Activated T-helper 17 cell treated with anti-CD3 and anti-CD28 coated beads, Interleukin-2, amount 50 U/mL, for 72 hours (primary cell): ENCODE measurements around the gene PAPPA2. TPM values are rescaled to one million over a fixed set of nuclear protein-coding genes. Genes with fewer than 3 reads are reported as not detected.
"Not testable (repeated sequence)": the region's sequence is repeated elsewhere in the genome, so short reads cannot be mapped to it uniquely, and the experiment has no call there.

Experiments used
- ATAC-seq: fragments of 150-1000 bp; cut with Tn5 transposase; replicated peaks from 2 replicates; pipeline ENCODE4 v1.10.0; 2021; ENCODE audit warnings: mild to moderate bottlenecking, moderate library complexity
- H3K27ac Mint-ChIP-seq: one replicate; pipeline ENCODE4 v1.8.0; 2022; ENCODE audit warnings: mixed read lengths
- H3K27me3 Mint-ChIP-seq: one replicate; pipeline ENCODE4 v1.8.0; 2022; ENCODE audit warnings: mixed read lengths
- H3K36me3 Mint-ChIP-seq: one replicate; pipeline ENCODE4 v1.8.0; 2022; ENCODE audit warnings: low read depth, mild to moderate bottlenecking, mixed read lengths
- H3K4me1 Mint-ChIP-seq: one replicate; pipeline ENCODE4 v1.8.0; 2022; ENCODE audit warnings: mixed read lengths
- H3K4me3 Mint-ChIP-seq: one replicate; pipeline ENCODE4 v1.8.0; 2022; ENCODE audit warnings: mild to moderate bottlenecking, mixed read lengths
- H3K9me3 Mint-ChIP-seq: one replicate; pipeline ENCODE4 v1.8.0; 2022; ENCODE audit warnings: mixed read lengths
- total RNA-seq, 2 donors: library from RNA; stranded (reverse); gene quantifications; one replicate each; pipeline ENCODE4 v1.2.3, GENCODE V29; 2022

PAPPA2 gene
- total RNA-seq, 2 donors from 2014 or later, result 0.17 to 0.19 TPM

DNA sequence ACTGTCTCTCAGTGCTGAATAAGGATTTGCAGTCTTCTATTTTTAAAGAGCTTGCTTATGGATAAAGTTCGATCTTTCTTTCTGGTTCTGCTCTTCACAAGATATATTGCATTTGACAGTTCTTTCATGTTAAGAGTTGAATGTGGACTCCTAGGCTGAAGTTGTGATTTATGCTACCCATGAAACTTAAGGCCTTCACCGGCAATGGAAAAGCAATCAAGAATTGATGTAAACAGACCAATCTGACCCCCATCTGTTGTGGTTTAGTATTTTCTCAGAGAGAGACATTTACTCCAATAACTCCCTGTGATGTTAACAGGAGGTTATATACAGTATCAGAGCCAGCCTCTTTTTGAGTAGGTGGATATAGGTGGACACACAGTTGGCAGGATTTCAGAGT lies 165.8 kb downstream of the PAPPA2 start:
- no peak overlapping the region for H3K27ac Mint-ChIP-seq
- H3K4me1 Mint-ChIP-seq, result no peaks in the 10 kb centered on the region
- no peak for ATAC-seq
- no peaks in the 10 kb centered on the region for H3K36me3 Mint-ChIP-seq
- no peak overlapping the region for H3K4me3 Mint-ChIP-seq
- H3K9me3 Mint-ChIP-seq, result peaks cover 8% of the 10 kb centered on the region
- H3K27me3 Mint-ChIP-seq, result peaks cover 4% of the 10 kb centered on the region

DNA sequence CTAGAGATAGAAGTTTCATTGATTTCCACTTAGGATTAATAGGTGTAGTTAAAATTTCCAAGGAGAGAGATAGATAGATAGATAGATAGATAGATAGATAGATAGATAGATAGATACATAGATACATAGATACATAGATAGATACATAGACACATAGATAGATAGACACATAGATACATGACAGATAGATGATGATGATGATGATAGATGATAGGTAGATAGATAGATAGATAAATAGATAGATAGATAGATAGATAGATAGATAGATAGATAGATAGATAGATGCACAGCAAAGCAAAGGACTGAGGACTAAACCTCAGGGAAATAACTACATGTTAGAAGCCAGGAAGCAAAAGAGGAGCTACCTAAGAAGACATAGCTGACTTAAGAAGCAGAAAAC lies 171.8 kb downstream of the PAPPA2 start:
- H3K36me3 Mint-ChIP-seq, H3K27me3 Mint-ChIP-seq, H3K4me3 Mint-ChIP-seq, H3K9me3 Mint-ChIP-seq, H3K27ac Mint-ChIP-seq, H3K4me1 Mint-ChIP-seq, ATAC-seq: not testable (repeated sequence)

DNA sequence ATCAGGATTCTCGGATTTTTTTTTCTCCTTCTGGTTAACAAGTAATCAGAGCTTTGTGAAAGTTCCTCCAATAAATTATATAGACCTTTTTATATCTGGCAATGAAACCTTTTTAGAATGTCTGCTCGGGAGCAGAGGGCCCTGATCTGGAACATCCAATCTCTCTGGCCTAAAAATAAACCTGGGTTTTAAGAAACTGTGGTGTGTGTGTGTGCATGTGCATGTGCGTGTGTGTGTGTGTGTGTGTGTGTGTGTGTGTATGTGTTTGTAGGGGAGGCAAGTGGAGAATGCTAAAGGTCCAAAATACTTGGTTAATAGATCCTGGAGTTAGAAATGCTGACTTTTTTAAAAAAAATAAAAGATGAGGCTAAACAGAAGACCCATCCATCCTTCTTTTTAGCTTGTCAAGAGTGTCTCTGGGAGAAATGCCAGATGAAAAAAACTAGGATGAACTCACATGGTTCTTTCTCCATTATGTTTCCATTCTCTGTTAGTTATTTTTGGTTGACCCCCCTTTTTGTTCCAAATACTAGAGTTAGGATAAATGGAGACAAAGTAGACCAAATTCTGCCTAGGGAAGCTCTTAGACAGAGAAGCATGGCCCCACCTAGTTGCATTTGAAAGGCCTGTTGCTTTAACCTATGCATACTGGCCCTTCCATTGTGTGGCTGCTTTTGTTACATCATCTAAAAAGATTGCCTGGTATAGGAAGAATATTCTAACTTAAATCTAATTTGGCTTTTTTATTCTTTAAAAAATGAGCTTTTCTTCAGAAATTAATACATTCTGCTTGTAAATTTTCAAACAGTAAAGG lies 175.9 kb downstream of the PAPPA2 start:
- no peaks in the 10 kb centered on the region for H3K27me3 Mint-ChIP-seq
- no peak for ATAC-seq
- H3K27ac Mint-ChIP-seq, result no peak overlapping the region
- H3K9me3 Mint-ChIP-seq, result peaks cover 7% of the 10 kb centered on the region
- no peaks in the 10 kb centered on the region for H3K4me1 Mint-ChIP-seq
- no peaks in the 10 kb centered on the region for H3K36me3 Mint-ChIP-seq
- no peak overlapping the region for H3K4me3 Mint-ChIP-seq

DNA sequence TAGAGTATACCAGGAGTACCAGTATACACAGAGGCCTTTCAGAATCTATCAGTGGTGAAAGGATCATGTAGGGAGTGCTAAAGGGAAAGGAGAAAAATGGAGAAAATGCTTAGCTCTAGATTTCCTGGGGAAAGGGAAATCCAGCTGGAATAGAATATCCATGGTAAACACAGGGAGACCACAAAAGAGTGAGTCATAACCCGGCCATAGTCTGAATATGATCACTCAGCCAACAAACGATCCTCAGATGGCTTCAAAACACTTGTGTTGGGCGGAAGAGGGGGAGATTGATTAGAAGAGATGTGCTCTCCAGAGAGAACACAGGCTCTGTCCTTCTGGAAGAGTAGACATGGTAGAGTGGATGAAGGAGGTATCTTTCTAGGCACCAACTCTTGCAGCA lies 180.6 kb downstream of the PAPPA2 start:
- Mint-ChIP-seq H3K4me3 (no peak overlapping the region), H3K9me3 (peaks cover 8% of the 10 kb centered on the region), H3K27me3 (no peaks in the 10 kb centered on the region), H3K27ac (no peak overlapping the region), H3K4me1 (no peaks in the 10 kb centered on the region), H3K36me3 (no peaks in the 10 kb centered on the region)
- ATAC-seq, result no peak

DNA sequence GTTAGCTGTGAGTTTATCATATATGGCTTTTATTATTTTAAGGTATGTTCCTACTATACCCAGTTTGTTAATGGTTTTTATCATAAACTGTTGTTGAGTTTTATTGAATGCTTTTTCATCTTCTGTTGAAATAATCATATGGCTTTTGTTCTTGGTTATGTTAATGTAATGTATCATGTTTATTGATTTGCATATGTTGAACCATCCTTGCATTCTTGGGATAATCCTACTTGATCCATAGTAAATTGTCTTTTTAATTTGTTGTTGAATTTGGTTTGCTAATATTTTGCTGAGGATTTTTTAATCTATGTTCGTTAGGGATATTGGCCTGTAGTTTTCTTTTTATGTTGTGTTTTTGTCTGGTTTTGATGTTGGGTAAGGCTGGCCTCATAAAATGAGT lies 185.6 kb downstream of the PAPPA2 start:
- H3K27ac Mint-ChIP-seq, result no peak overlapping the region
- no peaks in the 10 kb centered on the region for H3K27me3 Mint-ChIP-seq
- H3K9me3 Mint-ChIP-seq, result peaks cover 23% of the 10 kb centered on the region
- H3K4me1 Mint-ChIP-seq, result no peaks in the 10 kb centered on the region
- no peak for ATAC-seq
- H3K36me3 Mint-ChIP-seq, result no peaks in the 10 kb centered on the region
- H3K4me3 Mint-ChIP-seq, result no peak overlapping the region

DNA sequence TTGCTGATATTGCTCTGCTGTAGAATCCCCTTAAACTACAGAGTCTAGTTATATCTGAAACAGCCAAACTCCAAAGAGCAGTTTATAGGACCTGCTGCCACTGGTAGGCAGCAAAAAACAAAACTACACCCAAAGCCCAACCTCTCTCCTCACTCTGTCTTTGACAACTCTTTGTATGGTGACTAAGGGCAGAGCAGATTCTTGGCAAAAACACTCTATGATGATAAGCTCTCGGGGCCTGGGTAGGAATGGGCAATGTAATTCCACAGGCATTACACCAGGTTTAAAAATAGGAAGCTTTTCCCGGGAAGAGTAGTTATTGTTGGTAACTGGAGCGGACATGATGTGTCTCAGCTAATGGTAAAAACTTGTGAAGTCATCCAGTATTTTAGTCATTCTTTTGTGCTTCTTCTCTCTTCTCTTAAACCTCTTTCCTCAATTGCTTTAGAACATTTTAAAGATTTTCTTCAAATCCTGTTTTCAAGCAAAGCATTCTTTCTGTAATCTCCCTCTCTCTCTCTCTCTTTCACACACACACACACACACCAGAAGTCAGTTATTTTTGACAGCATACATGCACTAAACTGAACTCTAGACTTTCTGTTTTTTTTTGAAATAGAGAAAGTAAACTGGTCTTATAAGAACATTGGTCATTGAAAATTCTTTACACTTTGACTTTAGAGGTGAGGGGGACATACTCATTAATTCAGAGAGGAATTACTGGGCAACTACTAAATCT lies 193.5 kb downstream of the PAPPA2 start:
- H3K4me3 Mint-ChIP-seq, result no peak overlapping the region
- peaks cover 22% of the 10 kb centered on the region for H3K9me3 Mint-ChIP-seq
- peaks cover 6% of the 10 kb centered on the region for H3K27me3 Mint-ChIP-seq
- ATAC-seq, result no peak
- no peak overlapping the region for H3K27ac Mint-ChIP-seq
- H3K36me3 Mint-ChIP-seq, result no peaks in the 10 kb centered on the region
- H3K4me1 Mint-ChIP-seq, result no peaks in the 10 kb centered on the region

DNA sequence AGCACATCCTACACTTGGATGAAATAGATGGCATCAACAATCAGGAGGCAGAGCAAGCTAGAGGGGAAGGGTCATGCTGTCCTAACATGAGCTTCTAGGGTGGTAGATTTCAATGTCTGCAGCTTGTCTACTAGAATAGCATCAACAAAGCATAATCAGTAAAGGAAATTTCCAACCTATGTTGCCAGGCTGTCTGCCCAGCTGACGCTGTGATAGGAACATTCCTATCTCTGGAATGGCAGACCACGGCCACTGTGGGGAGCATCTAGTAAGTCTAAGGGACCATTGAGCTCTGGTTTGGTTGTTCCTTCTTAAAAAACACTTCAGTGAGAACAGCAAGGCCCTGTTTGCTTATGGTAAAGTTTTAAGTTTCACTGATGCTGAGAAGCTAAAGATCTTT lies 206.8 kb downstream of the PAPPA2 start:
- H3K4me3 Mint-ChIP-seq, result no peak overlapping the region
- H3K4me1 Mint-ChIP-seq, result no peaks in the 10 kb centered on the region
- no peaks in the 10 kb centered on the region for H3K9me3 Mint-ChIP-seq
- H3K27me3 Mint-ChIP-seq, result peaks cover 4% of the 10 kb centered on the region
- ATAC-seq, result no peak
- no peak overlapping the region for H3K27ac Mint-ChIP-seq
- H3K36me3 Mint-ChIP-seq, result no peaks in the 10 kb centered on the region

DNA sequence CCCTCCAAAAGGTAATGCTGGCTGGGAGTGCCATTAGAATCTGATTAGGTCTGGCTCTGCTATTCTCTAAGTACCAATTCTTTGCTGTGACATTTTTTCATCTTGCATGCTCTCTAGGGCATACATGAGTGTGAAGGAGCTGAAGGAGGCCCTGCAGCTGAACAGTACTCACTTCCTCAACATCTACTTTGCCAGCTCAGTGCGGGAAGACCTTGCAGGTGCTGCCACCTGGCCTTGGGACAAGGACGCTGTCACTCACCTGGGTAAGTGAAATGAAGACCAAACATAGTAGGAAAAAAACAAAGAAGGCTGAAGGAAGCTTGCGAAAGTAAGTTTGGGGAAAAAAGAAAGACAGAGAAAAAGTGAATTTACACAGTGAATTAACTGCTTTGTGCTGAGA lies 207.9 kb downstream of the PAPPA2 start:
- Mint-ChIP-seq H3K27me3 (peaks cover 4% of the 10 kb centered on the region), H3K4me1 (no peaks in the 10 kb centered on the region), H3K4me3 (no peak overlapping the region), H3K9me3 (no peaks in the 10 kb centered on the region), H3K27ac (no peak overlapping the region), H3K36me3 (no peaks in the 10 kb centered on the region)
- no peak for ATAC-seq

DNA sequence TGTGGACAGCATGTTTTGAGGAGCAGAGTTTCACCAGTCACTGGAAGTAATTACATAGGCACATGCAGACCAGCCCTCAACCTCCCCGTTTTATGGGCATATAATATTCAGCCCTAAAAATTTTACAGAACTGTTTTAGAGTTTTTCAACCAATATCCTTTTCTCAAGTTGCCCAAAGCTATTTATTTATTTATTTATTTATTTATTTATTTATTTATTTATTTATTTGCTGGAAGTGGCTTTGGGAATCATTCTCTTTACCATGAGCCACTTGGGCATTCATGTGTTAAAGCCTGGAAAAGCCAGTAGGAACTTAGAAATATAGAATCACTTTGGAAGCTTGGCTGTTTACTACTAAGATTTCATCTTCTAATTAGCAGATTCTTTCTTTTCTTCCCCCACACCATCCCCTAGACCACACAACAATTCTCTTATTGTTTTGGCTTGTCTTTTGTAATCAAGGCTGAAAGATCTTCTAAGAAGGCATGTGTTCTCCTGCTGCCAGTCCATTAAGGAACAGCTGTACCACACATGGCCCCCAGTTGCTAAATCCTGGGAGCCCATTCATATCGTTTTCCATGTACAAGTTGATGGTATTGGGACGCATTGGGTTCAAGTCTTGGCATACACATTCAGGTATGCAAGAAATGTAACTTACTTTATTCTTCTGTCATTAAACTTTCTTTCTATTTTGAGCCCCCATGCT lies 220.0 kb downstream of the PAPPA2 start:
- no peak for ATAC-seq
- Mint-ChIP-seq H3K4me1 (no peaks in the 10 kb centered on the region), H3K27ac (no peak overlapping the region), H3K4me3 (no peak overlapping the region), H3K27me3 (no peaks in the 10 kb centered on the region), H3K9me3 (no peaks in the 10 kb centered on the region), H3K36me3 (no peaks in the 10 kb centered on the region)

DNA sequence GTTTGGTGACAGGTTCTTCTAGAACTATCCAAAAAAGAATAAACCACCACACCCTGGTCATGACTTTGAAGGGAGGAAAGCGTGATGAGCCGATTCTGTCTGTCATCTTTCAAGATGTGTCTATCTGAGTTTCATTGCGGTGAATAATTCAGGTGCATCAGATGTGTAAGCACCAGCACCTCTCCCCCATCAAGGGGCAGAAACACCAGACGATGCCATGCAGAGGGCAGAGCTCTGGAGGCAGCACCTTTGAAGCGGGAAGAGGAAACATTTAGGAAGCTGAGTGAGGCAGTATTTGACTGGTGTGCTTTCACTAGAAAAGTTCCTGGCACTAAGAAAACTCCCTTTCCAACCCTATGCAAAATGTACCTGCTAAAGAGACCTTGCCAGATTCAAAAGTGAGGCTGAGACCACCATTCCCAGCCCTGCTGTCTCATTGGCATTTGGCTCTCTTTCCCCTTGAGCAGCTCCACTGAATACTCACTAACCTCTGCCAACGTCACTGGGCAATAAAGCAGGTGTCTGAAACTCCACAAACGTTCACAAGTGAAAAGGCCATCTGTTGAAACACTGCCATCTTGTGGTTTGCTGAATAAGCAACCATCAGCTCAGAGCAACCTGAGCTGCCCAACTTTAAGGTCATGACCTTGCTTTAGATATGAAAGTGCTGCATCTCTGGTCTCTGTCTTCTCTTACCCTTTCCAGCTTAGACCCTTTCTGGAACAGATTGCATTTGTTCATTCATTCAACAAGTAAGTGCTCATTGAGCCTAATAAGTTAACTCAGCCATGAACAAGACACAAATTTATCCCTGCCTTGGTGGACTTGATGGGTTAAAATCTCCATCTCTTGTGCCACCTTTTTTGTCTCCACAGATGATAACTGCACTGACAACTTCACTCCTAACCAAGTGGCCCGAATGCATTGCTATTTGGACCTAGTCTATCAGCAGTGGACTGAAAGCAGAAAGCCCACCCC lies 228.6 kb downstream of the PAPPA2 start:
- peak; percentile 38 for ATAC-seq

DNA sequence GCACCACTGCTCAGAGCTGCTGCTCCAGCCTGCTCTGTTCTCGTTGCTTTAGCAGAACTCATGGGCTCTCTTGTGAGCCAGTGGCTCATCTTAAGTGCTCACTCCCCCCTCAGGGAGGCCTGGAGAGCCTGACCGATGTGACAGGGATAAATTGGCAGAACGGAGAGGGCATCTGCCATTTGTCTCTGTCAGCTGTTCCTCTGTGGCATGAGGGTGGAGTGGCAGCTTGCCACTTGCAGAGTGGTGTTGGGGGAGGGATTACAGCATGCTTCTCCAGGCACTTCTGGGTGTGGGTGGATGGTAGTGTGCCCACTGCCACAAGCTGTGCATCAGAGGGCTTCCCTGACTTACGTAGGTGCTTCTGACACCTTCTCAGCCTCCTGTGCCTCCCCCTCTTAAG lies 229.5 kb downstream of the PAPPA2 start:
- H3K4me3 Mint-ChIP-seq, result no peak overlapping the region
- H3K27ac Mint-ChIP-seq, result no peak overlapping the region
- ATAC-seq, result no peak
- no peaks in the 10 kb centered on the region for H3K4me1 Mint-ChIP-seq
- no peaks in the 10 kb centered on the region for H3K9me3 Mint-ChIP-seq
- H3K27me3 Mint-ChIP-seq, result no peaks in the 10 kb centered on the region
- H3K36me3 Mint-ChIP-seq, result no peaks in the 10 kb centered on the region

More for the DNA sequence above, 228.6 kb downstream of the PAPPA2 start:
- Mint-ChIP-seq H3K27me3 (no peaks in the 10 kb centered on the region), H3K36me3 (no peaks in the 10 kb centered on the region), H3K27ac (no peak overlapping the region), H3K4me3 (no peak overlapping the region), H3K4me1 (no peaks in the 10 kb centered on the region), H3K9me3 (no peaks in the 10 kb centered on the region)

DNA sequence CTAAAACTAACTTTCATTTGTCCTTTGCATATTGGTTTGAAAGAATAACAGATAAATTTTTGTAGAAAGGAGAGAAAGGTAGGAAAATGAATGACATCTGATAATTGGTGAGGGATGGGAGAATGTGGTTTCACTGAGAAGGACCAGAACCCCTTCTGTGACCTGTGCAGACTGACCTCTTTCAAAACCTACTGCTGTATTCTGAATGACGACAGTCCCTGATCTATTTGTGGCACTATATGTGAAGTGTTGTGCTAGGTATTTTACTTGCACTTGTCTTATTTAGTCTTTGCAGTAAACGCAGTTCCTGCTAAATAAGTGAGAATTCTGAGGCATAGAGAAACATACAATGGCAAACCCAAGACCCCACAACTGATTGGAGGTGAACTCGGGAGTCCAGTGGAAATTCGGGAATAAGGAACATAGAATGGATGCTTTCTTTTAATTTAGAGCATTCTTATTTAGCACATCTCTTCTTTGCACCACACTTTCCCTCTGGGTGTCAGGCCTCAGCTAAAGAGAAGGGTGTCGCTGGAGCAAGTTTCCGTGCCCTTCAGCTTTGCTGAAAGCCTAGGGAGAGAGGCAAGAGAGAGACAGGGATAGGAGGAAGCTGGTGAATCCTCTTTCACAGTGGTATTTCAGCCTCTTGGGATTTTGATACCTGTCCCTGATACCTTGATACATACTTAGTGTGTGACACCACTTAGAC lies 230.2 kb downstream of the PAPPA2 start:
- Mint-ChIP-seq H3K36me3 (no peaks in the 10 kb centered on the region), H3K27me3 (no peaks in the 10 kb centered on the region), H3K4me3 (no peak overlapping the region), H3K9me3 (no peaks in the 10 kb centered on the region), H3K27ac (no peak overlapping the region), H3K4me1 (no peaks in the 10 kb centered on the region)
- ATAC-seq, result no peak

DNA sequence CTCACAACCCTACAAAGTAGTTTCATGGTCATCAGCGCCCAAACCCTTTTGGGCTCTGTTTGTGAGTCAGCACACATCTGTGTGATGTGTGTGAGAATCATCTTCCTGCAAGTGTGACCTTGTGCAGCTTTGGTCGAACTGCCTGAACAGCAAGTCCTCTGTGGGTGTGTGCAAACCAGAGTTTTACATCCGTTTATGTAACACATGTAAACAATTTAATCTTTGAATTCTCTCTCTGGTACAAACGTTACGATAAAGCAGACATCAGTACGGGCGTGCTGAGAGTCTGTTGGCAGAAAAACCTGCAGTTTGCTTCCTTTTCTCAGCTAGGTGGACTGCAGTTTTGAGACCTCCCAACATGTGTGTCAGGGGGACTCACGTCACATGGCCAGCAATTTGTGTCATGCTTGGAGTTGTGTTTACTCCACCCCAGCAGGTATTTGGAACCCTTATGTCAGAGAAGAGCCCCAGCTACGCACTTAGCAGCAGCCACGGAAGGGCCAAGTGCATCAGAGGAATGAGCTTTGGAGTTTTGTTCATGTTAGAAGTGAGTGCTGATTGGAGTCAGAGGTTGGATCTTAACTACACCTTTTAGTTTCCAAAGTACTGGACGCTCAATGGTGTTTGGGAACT lies 230.8 kb downstream of the PAPPA2 start:
- Mint-ChIP-seq H3K27ac (no peak overlapping the region), H3K4me3 (no peak overlapping the region), H3K36me3 (no peaks in the 10 kb centered on the region), H3K9me3 (no peaks in the 10 kb centered on the region), H3K27me3 (no peaks in the 10 kb centered on the region), H3K4me1 (no peaks in the 10 kb centered on the region)
- no peak for ATAC-seq
